NOMO-1 (cell line): ENCODE measurements around the gene CCL16.

Experiments
- DNase-seq, 2 experiments: peaks; one replicate each; lab custom pipeline; 2025; ENCODE audit not compliant: unreplicated experiment in 2 of 2; lab: John Stamatoyannopoulos, UW

Gene CCL16

GRCh38 chr17:35988164-35988563 is 6.9 kb upstream of the CCL16 start:
- DNase-seq = no peak

- DNase-seq = no peak
Observed at GRCh38 chr17:35986643-35987042, 5.3 kb upstream of the CCL16 start, which contains the start of gene CCL14. CCL14 (minus strand) TSS chr17:35986729; CDS start chr17:35986649, 80 bp downstream.

GRCh38 chr17:35984140-35984539 is 2.8 kb upstream of the CCL16 start:
- no peak for DNase-seq

GRCh38 chr17:35982409-35983191 is 1.3 kb upstream of the CCL16 start:
- no peak for DNase-seq

- no peak for DNase-seq
Observed at GRCh38 chr17:35981908-35982330, 622 bp upstream of the CCL16 start.

- no peak for DNase-seq
Observed at GRCh38 chr17:35978346-35978745, 3.0 kb downstream of the CCL16 start.

- no peak for DNase-seq
Observed at GRCh38 chr17:35977509-35977908, 3.8 kb downstream of the CCL16 start.

- DNase-seq = no peak
Observed at GRCh38 chr17:35973333-35974260, 7.7 kb downstream of the CCL16 start.

- DNase-seq = no peak
Observed at GRCh38 chr17:35972945-35973332, 8.4 kb downstream of the CCL16 start.

- no peak for DNase-seq
Observed at GRCh38 chr17:35972535-35972934, 8.8 kb downstream of the CCL16 start.

GRCh38 chr17:35972066-35972465 is 9.2 kb downstream of the CCL16 start:
- no peak for DNase-seq

GRCh38 chr17:35969558-35970380 is 11.5 kb downstream of the CCL16 start:
- DNase-seq = peak; percentile 16 to 76

GRCh38 chr17:35968520-35969054 is 12.7 kb downstream of the CCL16 start:
- DNase-seq = peak; percentile 14 to 27

- no peak for DNase-seq
Observed at GRCh38 chr17:35965272-35965671, 16.0 kb downstream of the CCL16 start.

GRCh38 chr17:35963663-35964062 is 17.6 kb downstream of the CCL16 start:
- no peak for DNase-seq

GRCh38 chr17:35953720-35954119 is 27.6 kb downstream of the CCL16 start:
- DNase-seq = no peak

- DNase-seq = no peak
Observed at GRCh38 chr17:35949401-35949800, 31.9 kb downstream of the CCL16 start.

GRCh38 chr17:35948092-35948491 is 33.2 kb downstream of the CCL16 start:
- DNase-seq = no peak

- peak; percentile 55 to 73 for DNase-seq
Observed at GRCh38 chr17:35947156-35947585, 34.1 kb downstream of the CCL16 start.

- DNase-seq = no peak
Observed at GRCh38 chr17:35944151-35944550, 37.1 kb downstream of the CCL16 start.
